ENCODE data around the gene ZNF189.

GRCh38 chr9:101362450-101362849 is 36.2 kb upstream of the ZNF189 start:
- TF ChIP-seq CTCF (IDR thresholded peaks at IDR 0.05; ENCODE audit: insufficient read depth, low read length) (no peak), POLR2AphosphoS5 (IDR thresholded peaks at IDR 0.05; ENCODE audit: low read depth) (no peak), REST (IDR thresholded peaks at IDR 0.05; ENCODE audit: insufficient replicate concordance, low read depth) (no peak), GABPA (IDR thresholded peaks at IDR 0.05; ENCODE audit: low read depth) (no peak), SPI1 (IDR thresholded peaks at IDR 0.05; ENCODE audit: borderline replicate concordance, low read depth) (no peak)
